K562 treated with DMSO at 1 percent for 48 hours (cell line): ENCODE measurements around the gene F2RL1. TPM values are rescaled to one million over a fixed set of nuclear protein-coding genes. Genes with fewer than 3 reads are reported as not detected.

Experiments used
- total RNA-seq: library from RNA; unstranded; fragments of 300-600 nt; gene quantifications from 2 replicates; pipeline ENCODE4 v1.2.3, GENCODE V29; 2022; ENCODE audit warnings: low replicate concordance; ENCODE audit errors: extremely low read depth

Gene F2RL1
- not detected in 2 replicates for total RNA-seq

GRCh38 chr5:76818844-76819831 lies at the start of gene F2RL1:
Gene F2RL1 (plus strand): TSS chr5:76819030. CDS start chr5:76819183, 153 bp downstream.

GRCh38 chr5:76849419-76850291 lies 30.8 kb downstream of the F2RL1 start, which contains the start of gene S100Z:
Gene S100Z (plus strand): TSS chr5:76850014. CDS start chr5:76875360, 25,346 bp downstream.

Other genes with a start within 250 kb of the F2RL1 start
- not detected in 2 replicates for gene F2RL2, start 195.6 kb upstream of the F2RL1 start, total RNA-seq
- not detected in 2 replicates for gene F2R, start 102.9 kb upstream of the F2RL1 start, total RNA-seq
- gene S100Z, start 31.0 kb downstream of the F2RL1 start, total RNA-seq: not detected in 2 replicates
- gene CRHBP, start 134.0 kb downstream of the F2RL1 start, total RNA-seq: not detected in 2 replicates
- gene AGGF1, start 211.4 kb downstream of the F2RL1 start, total RNA-seq: not detected in 2 replicates